HepG2 (cell line): ENCODE data around the gene BPI. TPM values are rescaled to one million over a fixed set of nuclear protein-coding genes. Genes with fewer than 3 reads are reported as not detected.

Experiments used
- ATAC-seq: fragments of 200-7000 bp; cut with Tn5 transposase; 3 replicates; pipeline ENCODE4 v1.9.1; 2020; ENCODE audit warnings: mild to moderate bottlenecking, moderate library complexity
- BruUV-seq: library from RNA; stranded (reverse); fragments of 400-500 nt; replicated peaks from 2 replicates; lab custom pipeline; 2021; lab: Mats Ljungman, UMichigan
- CTCF ChIA-PET: fragments of 300-600 bp; formaldehyde crosslinking; extraction: SDS; loops from one replicate; lab custom pipeline; 2021; ENCODE audit warnings: low total read pairs, inconsistent platforms, low intra/inter-chr PET ratio; lab: Yijun Ruan, JAX
- POLR2A ChIA-PET: fragments of 350-600 bp; sonication (Branson Sonifier 250); formaldehyde crosslinking; loops from one replicate; lab custom pipeline; 2020; ENCODE audit warnings: antibody characterized with exemption, inconsistent platforms; lab: Yijun Ruan, JAX
- DNase-seq: peaks from one replicate; pipeline ENCODE4 v3.0.0-alpha.2; 2015; ENCODE audit warnings: low spot score
- FAIRE-seq: peaks from 3 replicates; lab custom pipeline; 2011; peaks lifted over from hg19 to GRCh38; lab: Jason Lieb, UNC
- H2AFZ ChIP-seq: one replicate; pipeline ENCODE4 v1.6.1; 2011; ENCODE audit warnings: low read length, inconsistent platforms
- H3K27ac ChIP-seq: fragments of 300-600 bp; 3 replicates; pipeline ENCODE4 v1.8.0; 2011; ENCODE audit warnings: mixed run types, mild to moderate bottlenecking, mixed read lengths, low read length, inconsistent platforms; ENCODE audit not compliant: insufficient read depth; ENCODE audit errors: extremely low read length
- H3K27me3 ChIP-seq, 2 experiments: fragments of 200-600 bp in 1 of 2; 2 replicates in 1 of 2; 3 replicates in 1 of 2; pipeline versions ENCODE4 v1.6.0 to v1.8.0; 2011; ENCODE audit warnings: low read length in 2 of 2, mild to moderate bottlenecking in 2 of 2, moderate library complexity in 2 of 2, inconsistent platforms in 1 of 2; ENCODE audit not compliant: insufficient read depth in 2 of 2, control insufficient read depth in 1 of 2
- H3K36me3 ChIP-seq, 2 experiments: fragments of 200-600 bp in 1 of 2; replicated peaks in 1 of 2; 2 replicates in 1 of 2; 3 replicates in 1 of 2; pipeline versions ENCODE4 v1.5.1 to v1.8.0; 2011; ENCODE audit warnings: low read length in 2 of 2, inconsistent platforms in 1 of 2; ENCODE audit not compliant: insufficient read depth in 2 of 2, control insufficient read depth in 1 of 2
- H3K4me1 ChIP-seq: 2 replicates; pipeline ENCODE4 v1.5.1; 2012; ENCODE audit warnings: low read length, inconsistent platforms; ENCODE audit not compliant: insufficient read depth
- H3K4me2 ChIP-seq: 2 replicates; pipeline ENCODE4 v1.6.0; 2011; ENCODE audit warnings: low read depth, low read length, inconsistent platforms
- H3K4me3 ChIP-seq, 3 experiments: fragments of 200-600 bp in 1 of 3; sonication (generic), shearing (Covaris generic) in 1 of 3; replicated peaks in 1 of 3; 2 replicates each; pipeline ENCODE4 v1.5.1; 2011 to 2016; ENCODE audit warnings: low read length in 3 of 3, inconsistent platforms in 2 of 3, low read depth in 2 of 3, mild to moderate bottlenecking in 2 of 3, control low read depth in 1 of 3, mixed read lengths in 1 of 3; ENCODE audit not compliant: insufficient read depth in 1 of 3
- H3K79me2 ChIP-seq: one replicate; pipeline ENCODE4 v1.6.1; 2011; ENCODE audit warnings: low read length, inconsistent platforms; ENCODE audit not compliant: insufficient read depth
- H3K9ac ChIP-seq: 2 replicates; pipeline ENCODE4 v1.6.0; 2011; ENCODE audit warnings: mild to moderate bottlenecking, low read depth, low read length, inconsistent platforms; ENCODE audit not compliant: insufficient read depth
- H3K9me3 ChIP-seq: 2 replicates; pipeline ENCODE4 v1.5.1; 2012; ENCODE audit warnings: mild to moderate bottlenecking, low read length
- H4K20me1 ChIP-seq: 2 replicates; pipeline ENCODE4 v1.6.0; 2011; ENCODE audit warnings: inconsistent platforms, mild to moderate bottlenecking, low read length, moderate library complexity; ENCODE audit not compliant: insufficient read depth
- ARNT2 ChIP-seq: sonication (generic); formaldehyde crosslinking; IDR thresholded peaks from 2 replicates; pipeline ENCODE4 v1.8.0; 2022; ENCODE audit warnings: mild to moderate bottlenecking, low read depth, missing genetic modification reagents, moderate library complexity
- CEBPB ChIP-seq: IDR thresholded peaks from 2 replicates; pipeline ENCODE4 v1.6.1; 2011; ENCODE audit warnings: low read depth, low read length, improper control_type of control experiment, borderline replicate concordance
- FIP1L1 ChIP-seq: fragments of 200-400 bp; formaldehyde crosslinking; IDR thresholded peaks from 2 replicates; pipeline ENCODE4 v1.6.1; 2018; ENCODE audit warnings: low read depth, mild to moderate bottlenecking, low read length, moderate library complexity, borderline replicate concordance; ENCODE audit not compliant: insufficient read depth
- HMGXB4 ChIP-seq, 2 experiments: sonication (generic) in 1 of 2; formaldehyde crosslinking in 1 of 2; IDR thresholded peaks; 2 replicates each; pipeline versions ENCODE4 v1.4.0 to v1.6.1; 2018 to 2020; ENCODE audit warnings: missing genetic modification reagents in 2 of 2, borderline replicate concordance in 1 of 2, low read depth in 1 of 2, mild to moderate bottlenecking in 1 of 2, missing biosample characterization in 1 of 2
- MED1 ChIP-seq: sonication (generic); formaldehyde crosslinking; IDR thresholded peaks from 2 replicates; pipeline ENCODE4 v1.4.0; 2020; ENCODE audit warnings: missing genetic modification reagents
- MYPOP ChIP-seq: sonication (generic); formaldehyde crosslinking; IDR thresholded peaks from 2 replicates; pipeline ENCODE4 v1.8.1; 2023; ENCODE audit warnings: mild to moderate bottlenecking, moderate library complexity, missing genetic modification reagents
- TEF ChIP-seq: sonication (generic); formaldehyde crosslinking; IDR thresholded peaks from 2 replicates; pipeline ENCODE4 v1.5.0; 2020; ENCODE audit warnings: missing genetic modification reagents
- ZNF569 ChIP-seq: sonication (generic); formaldehyde crosslinking; IDR thresholded peaks from 2 replicates; pipeline ENCODE4 v1.5.0; 2020; ENCODE audit warnings: mild to moderate bottlenecking, missing genetic modification reagents, moderate library complexity, borderline replicate concordance
- WGBS: methylation state at CpG from one replicate; pipeline ENCODE4 v1.1.6; 2017; ENCODE audit warnings: low lambda C conversion rate; 5-methylcytosine and 5-hydroxymethylcytosine counted together
- in situ Hi-C: cut with HindIII; loops from 2 replicates; pipeline ENCODE4 v1.10.0; 2017; ENCODE audit warnings: low pct_unique_long_range_greater_than_20kb; ENCODE audit not compliant: extremely low pct_ligation_motif_present
- intact Hi-C: fragments of 100-400 bp; cut with micrococcal nuclease; formaldehyde crosslinking; loops from one replicate; pipeline ENCODE4 v1.10.0; 2022; ENCODE audit not compliant: unreplicated experiment
- polyA plus RNA-seq, 8 experiments: library from polyadenylated mRNA; depleted of rRNA in 3 of 8; stranded (reverse) in 7 of 8; unstranded in 1 of 8; fragments of >200 nt; fragmentation: Illumina TruSeq in 4 of 8; extraction: Trizol in 4 of 8; gene quantifications; 2 replicates each; pipeline versions ENCODE4 v1.2.1 to v1.2.3, GENCODE V29; 2011 to 2016; ENCODE audit warnings: low read depth in 4 of 8, missing spikeins in 1 of 8, mixed read lengths in 1 of 8; ENCODE audit not compliant: insufficient read depth in 1 of 8
- total RNA-seq, 5 experiments: library from RNA; depleted of rRNA; stranded (reverse); fragments of >200 nt; fragmentation: Illumina TruSeq; extraction: Trizol; gene quantifications; 2 replicates each; pipeline ENCODE4 v1.2.3, GENCODE V29; 2016; ENCODE audit warnings: low read depth in 1 of 5
- TF ChIP-seq, protein P1 (sequence below): sonication (generic); formaldehyde crosslinking; IDR thresholded peaks from 2 replicates; pipeline ENCODE4 v1.4.0; 2020; ENCODE audit warnings: missing genetic modification reagents

The BPI gene
- total and polyA plus RNA-seq, 2 of the 13 experiments (the other 11 are each of a cell fraction or from before 2014, with no cell fraction given) = not detected

DNA sequence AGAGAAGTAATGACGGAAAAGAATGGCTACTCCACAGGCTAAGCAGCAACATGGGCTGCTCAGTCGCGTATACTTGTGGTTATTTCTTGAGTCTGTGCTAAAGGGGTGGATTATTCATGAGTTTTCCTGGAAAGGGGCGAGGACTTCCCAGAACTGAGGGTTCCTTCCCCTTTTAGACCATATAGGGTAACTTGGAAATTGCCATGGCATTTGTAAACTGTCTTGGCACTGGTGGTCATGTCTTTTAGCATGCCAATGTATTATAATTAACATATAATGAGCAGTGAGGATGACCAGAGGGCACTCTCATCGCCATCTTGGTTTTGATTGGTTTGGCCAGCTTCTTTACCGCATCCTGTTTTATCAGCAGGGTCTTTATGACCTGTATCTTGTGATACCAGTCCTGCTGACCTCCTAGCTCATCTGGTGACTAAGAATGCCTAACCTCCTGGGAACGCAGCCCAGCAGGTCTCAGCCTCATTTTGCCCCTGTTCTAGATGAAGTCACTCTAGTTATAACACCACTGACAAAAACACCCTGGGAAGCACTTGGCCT lies 53.8 kb downstream of the BPI start (continued):
- no peak for TF ChIP-seq FIP1L1
- TF ChIP-seq MED1 (CRISPR knock-in tag) = no peak
- no peak for TF ChIP-seq ZNF569 (CRISPR knock-in tag)
- TF ChIP-seq, protein P1, sequence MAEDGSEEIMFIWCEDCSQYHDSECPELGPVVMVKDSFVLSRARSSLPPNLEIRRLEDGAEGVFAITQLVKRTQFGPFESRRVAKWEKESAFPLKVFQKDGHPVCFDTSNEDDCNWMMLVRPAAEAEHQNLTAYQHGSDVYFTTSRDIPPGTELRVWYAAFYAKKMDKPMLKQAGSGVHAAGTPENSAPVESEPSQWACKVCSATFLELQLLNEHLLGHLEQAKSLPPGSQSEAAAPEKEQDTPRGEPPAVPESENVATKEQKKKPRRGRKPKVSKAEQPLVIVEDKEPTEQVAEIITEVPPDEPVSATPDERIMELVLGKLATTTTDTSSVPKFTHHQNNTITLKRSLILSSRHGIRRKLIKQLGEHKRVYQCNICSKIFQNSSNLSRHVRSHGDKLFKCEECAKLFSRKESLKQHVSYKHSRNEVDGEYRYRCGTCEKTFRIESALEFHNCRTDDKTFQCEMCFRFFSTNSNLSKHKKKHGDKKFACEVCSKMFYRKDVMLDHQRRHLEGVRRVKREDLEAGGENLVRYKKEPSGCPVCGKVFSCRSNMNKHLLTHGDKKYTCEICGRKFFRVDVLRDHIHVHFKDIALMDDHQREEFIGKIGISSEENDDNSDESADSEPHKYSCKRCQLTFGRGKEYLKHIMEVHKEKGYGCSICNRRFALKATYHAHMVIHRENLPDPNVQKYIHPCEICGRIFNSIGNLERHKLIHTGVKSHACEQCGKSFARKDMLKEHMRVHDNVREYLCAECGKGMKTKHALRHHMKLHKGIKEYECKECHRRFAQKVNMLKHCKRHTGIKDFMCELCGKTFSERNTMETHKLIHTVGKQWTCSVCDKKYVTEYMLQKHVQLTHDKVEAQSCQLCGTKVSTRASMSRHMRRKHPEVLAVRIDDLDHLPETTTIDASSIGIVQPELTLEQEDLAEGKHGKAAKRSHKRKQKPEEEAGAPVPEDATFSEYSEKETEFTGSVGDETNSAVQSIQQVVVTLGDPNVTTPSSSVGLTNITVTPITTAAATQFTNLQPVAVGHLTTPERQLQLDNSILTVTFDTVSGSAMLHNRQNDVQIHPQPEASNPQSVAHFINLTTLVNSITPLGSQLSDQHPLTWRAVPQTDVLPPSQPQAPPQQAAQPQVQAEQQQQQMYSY (CRISPR knock-in tag) = no peak

DNA sequence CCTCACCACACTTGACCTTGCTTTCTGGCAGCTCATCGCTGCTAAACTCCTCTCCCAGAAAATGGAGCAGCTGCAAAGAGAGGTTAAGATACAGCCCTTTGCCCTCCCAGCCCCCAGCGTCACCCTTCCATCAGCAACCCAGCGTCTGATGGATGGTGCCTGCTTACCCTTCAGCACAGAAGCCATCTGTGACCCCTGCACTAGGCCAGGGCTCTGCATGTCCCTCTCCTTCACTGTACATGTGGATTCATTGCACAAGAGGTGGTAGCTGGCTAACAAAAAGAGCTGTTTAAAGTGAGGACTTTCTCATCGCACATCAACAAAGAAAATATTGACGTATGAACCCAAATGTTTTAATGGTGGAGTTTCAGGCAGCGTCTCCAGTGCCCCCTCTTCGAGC lies 54.6 kb downstream of the BPI start:
- TF ChIP-seq CEBPB = peak; percentile 65; the same call in 1 of the 2 replicates
- no peak for TF ChIP-seq TEF (CRISPR knock-in tag)
- no peak for TF ChIP-seq HMGXB4 (CRISPR knock-in tag; IDR thresholded peaks at IDR 0.05; ENCODE audit: borderline replicate concordance in 1 of 2, low read depth in 1 of 2)
- no peak for TF ChIP-seq ARNT2 (CRISPR knock-in tag)
- TF ChIP-seq MYPOP (CRISPR knock-in tag) = no peak
- Histone ChIP-seq H3K36me3 (no peaks in the 10 kb centered on the region), H3K27me3 (no peaks in the 10 kb centered on the region; a peak in 1 of 5 replicates), H4K20me1 (no peaks in the 10 kb centered on the region), H3K27ac (no peak overlapping the region), H3K4me2 (no peak overlapping the region), H3K79me2 (no peaks in the 10 kb centered on the region), H2AFZ (no peak overlapping the region), H3K9ac (no peak overlapping the region), H3K9me3 (no peaks in the 10 kb centered on the region), H3K4me3 (no peak overlapping the region), H3K4me1 (peaks cover 13% of the 10 kb centered on the region)
- intact Hi-C loops (no loop called here), in situ Hi-C loops (no loop called here)
- POLR2A ChIA-PET = no interaction called here
- WGBS = 14% methylated on average over 7 of the region's 7 CpGs
- CTCF ChIA-PET = no interaction called here
- ATAC-seq (no peak; the same call in 2 of the 3 replicates), DNase-seq (no peak), FAIRE-seq (no peak)
- BruUV-seq = no TSS peak
